Heart left ventricle (tissue), 16 donors: ENCODE data around the gene CALM1. TPM values are rescaled to one million over a fixed set of nuclear protein-coding genes. Genes with fewer than 3 reads are reported as not detected.

ENCODE experiments used
- ATAC-seq, 4 donors: fragments of 200-7000 bp; cut with Tn5 transposase; one replicate each; pipeline ENCODE4 v1.9.1; 2020 to 2022; ENCODE audit warnings: moderate library complexity in 4 of 4, mild to moderate bottlenecking in 3 of 4, moderate number of reproducible peaks in 1 of 4
- DNase-seq, 5 donors: peaks; one replicate each; pipeline ENCODE4 v3.0.0-alpha.2; 2020
- H3K27ac ChIP-seq, 12 donors: fragments of 200-600 bp; sonication (generic) in 4 of 12; one replicate each; pipeline versions ENCODE4 v1.5.0 to v1.8.0; 2016 to 2022; ENCODE audit warnings: mild to moderate bottlenecking in 2 of 12
- H3K27me3 ChIP-seq, 9 donors: fragments of 200-600 bp; sonication (generic) in 2 of 9; one replicate each; pipeline versions ENCODE4 v1.5.1 to v1.8.0; 2016 to 2022; ENCODE audit warnings: mild to moderate bottlenecking in 3 of 9
- H3K36me3 ChIP-seq, 9 donors: fragments of 200-600 bp; sonication (generic) in 2 of 9; one replicate each; pipeline versions ENCODE4 v1.5.0 to v1.8.0; 2018 to 2022; ENCODE audit warnings: mild to moderate bottlenecking in 2 of 9
- H3K4me1 ChIP-seq, 12 donors: fragments of 200-600 bp; sonication (generic) in 4 of 12; one replicate each; pipeline versions ENCODE4 v1.5.0 to v1.8.0; 2016 to 2022; ENCODE audit warnings: mild to moderate bottlenecking in 3 of 12
- H3K4me3 ChIP-seq, 12 donors: fragments of 200-600 bp; sonication (generic) in 4 of 12; one replicate each; pipeline versions ENCODE4 v1.5.0 to v1.8.0; 2017 to 2022; ENCODE audit warnings: mild to moderate bottlenecking in 9 of 12, moderate library complexity in 4 of 12
- H3K9me3 ChIP-seq, 12 donors: fragments of 200-600 bp; sonication (generic) in 4 of 12; one replicate each; pipeline versions ENCODE4 v1.5.0 to v1.8.0; 2016 to 2022; ENCODE audit warnings: mild to moderate bottlenecking in 1 of 12
- CTCF ChIP-seq, 12 donors: fragments of 200-600 bp; sonication (generic) in 4 of 12; IDR thresholded peaks; one replicate each; pipeline versions ENCODE4 v1.5.0 to v1.8.0; 2018 to 2022; ENCODE audit warnings: antibody characterized with exemption in 12 of 12, mild to moderate bottlenecking in 5 of 12
- POLR2A ChIP-seq, 2 donors: fragments of 450-650 bp; IDR thresholded peaks; one replicate each; pipeline ENCODE4 v1.6.1; 2017; ENCODE audit warnings: antibody characterized with exemption in 2 of 2, mild to moderate bottlenecking in 2 of 2, moderate library complexity in 2 of 2
- WGBS, 4 donors: extraction: QIAGEN DNeasy Blood & Tissue Kit in 2 of 4; methylation state at CpG; one replicate each; pipeline versions ENCODE4 v1.1.5 to v1.1.7; 2013 to 2018; 5-methylcytosine and 5-hydroxymethylcytosine counted together
- intact Hi-C, 10 donors: fragments of 100-400 bp; cut with DNase I; formaldehyde crosslinking; loops; one replicate each; pipeline versions ENCODE4 v1.11.1 to v1.14.2; 2022
- long read RNA-seq, 3 donors: library from polyadenylated mRNA; unstranded; transcript quantifications; one replicate each; pipeline ENCODE4 v2.0.0, GENCODE V29; 2020 to 2021
- polyA plus RNA-seq, 2 donors: library from polyadenylated mRNA; stranded (reverse); fragments of 200-250 nt; gene quantifications; one replicate each; pipeline ENCODE4 v1.2.3, GENCODE V29; 2013
- total RNA-seq, 9 donors: library from RNA; depleted of rRNA in 2 of 9; stranded (reverse); fragments of >200 nt in 2 of 9; fragmentation: NEBNext Ultra II Directional in 3 of 9; extraction: Animal tissue kit (Norgen Biotek cat#: 25700) in 3 of 9; gene quantifications; one replicate each; pipeline versions ENCODE4 v1.1.0 to v1.2.4, GENCODE V29; 2016 to 2023
- donor health status: ischemic (EF 13 %, LVEDD 7.1; RV severe dilation, severe dysfunction).
- donor health status: healthy with polysubstance abuse.
- donor health status: DM: no; HTN: yes; CAD: no.
- donor health status: DM: no; HTN: no; CAD: no.
- donor health status: ischemic (EF 25% LVEDD 6.9; RV normal size, moderate dysfunction).
- donor health status: ischemic (EF 25% LVEDD 5.7; RV mildly dilated, moderate dysfunction).
- donor health status: healthy.
- donor health status: DM: yes; HTN: yes; CAD: no.
- donor health status: ischemic (EF 35%, LVEDD 5.7; RV mildly dilated, moderate dysfunction).
- donor health status: nonischemic (EF 11% LVEDD 7.7; RV severe dilation, severe dysfunction).
- donor health status: DM: yes; HTN: yes; CAD: no.
- donor health status: PGD.
- donor health status: ischemic (EF 29% LVEDD 5.4; RV normal size, mild dysfunction).
- donor health status: nonischemic (EF 23%, LVEDD 6.1; RV moderate dilation, normal function).

CALM1 gene
- 100 to 1,000 TPM; 397 to 784 (median 503) TPM for total RNA-seq
- 100 to 1,000 TPM; 307 to 388 TPM for polyA plus RNA-seq
- long read RNA-seq, donor 1, full-length matches to known transcripts, result 509 of 642 reads
- long read RNA-seq, donor 1, partial matches to known transcripts, result 10 of 642 reads
- long read RNA-seq, donor 1, other reads (novel, unspliced or antisense), result 123 of 642 reads
- long read RNA-seq, donor 2, full-length matches to known transcripts, result 1,841 of 2,157 reads
- long read RNA-seq, donor 2, partial matches to known transcripts, result 6 of 2,157 reads
- long read RNA-seq, donor 2, other reads (novel, unspliced or antisense), result 310 of 2,157 reads
- long read RNA-seq, donor 3, full-length matches to known transcripts, result 677 of 815 reads
- long read RNA-seq, donor 3, partial matches to known transcripts, result 19 of 815 reads
- long read RNA-seq, donor 3, other reads (novel, unspliced or antisense), result 119 of 815 reads

DNA sequence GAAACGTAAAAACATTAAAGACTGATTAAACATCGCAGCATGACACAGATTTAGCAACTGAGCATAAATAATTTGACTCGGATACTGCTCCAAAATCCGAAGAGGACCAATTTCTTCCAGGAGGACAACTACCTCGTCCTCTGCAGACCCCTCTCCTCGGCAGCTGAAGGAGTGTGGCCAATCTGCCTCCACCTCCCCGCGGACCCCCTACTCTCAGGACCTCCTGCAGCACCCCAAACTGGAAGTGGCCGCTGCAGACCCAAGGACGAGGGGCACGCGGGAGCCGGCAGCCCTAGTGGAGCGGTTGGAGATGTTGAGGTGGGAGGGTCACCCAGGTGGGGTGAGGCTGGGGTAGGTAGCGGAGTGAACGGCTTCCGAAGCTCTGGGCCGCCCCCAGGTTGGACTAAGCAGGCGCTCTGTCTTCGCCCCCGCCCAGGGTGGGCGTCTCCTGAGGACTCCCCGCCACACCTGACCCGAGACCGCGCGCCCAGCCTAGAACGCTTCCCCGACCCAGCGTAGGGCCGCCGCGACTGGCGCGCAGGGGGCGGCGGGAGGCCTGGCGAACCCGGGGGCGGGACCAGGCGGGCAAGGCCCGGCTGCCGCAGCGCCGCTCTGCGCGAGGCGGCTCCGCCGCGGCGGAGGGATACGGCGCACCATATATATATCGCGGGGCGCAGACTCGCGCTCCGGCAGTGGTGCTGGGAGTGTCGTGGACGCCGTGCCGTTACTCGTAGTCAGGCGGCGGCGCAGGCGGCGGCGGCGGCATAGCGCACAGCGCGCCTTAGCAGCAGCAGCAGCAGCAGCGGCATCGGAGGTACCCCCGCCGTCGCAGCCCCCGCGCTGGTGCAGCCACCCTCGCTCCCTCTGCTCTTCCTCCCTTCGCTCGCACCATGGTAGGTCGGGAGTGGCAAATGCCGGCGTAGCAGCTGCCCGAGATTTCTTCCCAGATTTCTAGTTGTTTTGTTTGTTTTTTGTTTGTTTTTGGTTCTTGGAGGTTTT is at the start of gene CALM1:
TSS of gene CALM1 (plus strand) at position 689 of the 999 bp plus-strand sequence. CDS start at position 891, 202 bp downstream.
- Histone ChIP-seq H3K27ac (peak within 1 kb of the TSS; percentile 81 to 97 (median 93)), H3K4me3 (peak within 1 kb of the TSS; percentile 68 to 100 (median 98)), H3K9me3 (no peaks in the 10 kb centered on the region), H3K27me3 (no peaks in the 10 kb centered on the region), H3K4me1 (peaks cover 10 to 39% (median 32%) of the 10 kb centered on the region in 12 donors), H3K36me3 (peaks cover 0 to 18% (median 16%) of the 10 kb centered on the region in 9 donors)
- peak; percentile 93 to 98 (median 96) for DNase-seq
- TF ChIP-seq CTCF (IDR thresholded peaks at IDR 0.05) (peak in 2 of 12 donors; percentile 3 to 13), POLR2A (IDR thresholded peaks at IDR 0.05) (peak; percentile 67 to 99)
- intact Hi-C loops, result loop anchor here in 9 of 10 donors (1.0 to 10.0 kb wide), 15 partner anchors 13 to 666 kb away; partner anchors contain the start of genes NRDE2 (in 4 of the 9) and RPS6KA5 (in 1 of the 9)
- 1 to 4% (median 2%) methylated on average over 25 to 89 of the region's 89 CpGs for WGBS, 4 donors
- peak; percentile 65 to 87 (median 80) for ATAC-seq

- intact Hi-C loops, result no loop called here
- no peaks in the 10 kb centered on the region for H3K36me3 ChIP-seq
- H3K4me3 ChIP-seq, result no peak overlapping the region
- no peak for TF ChIP-seq POLR2A (IDR thresholded peaks at IDR 0.05)
- no peak for TF ChIP-seq CTCF (IDR thresholded peaks at IDR 0.05)
- no peaks in the 10 kb centered on the region for H3K9me3 ChIP-seq
- no peaks in the 10 kb centered on the region for H3K4me1 ChIP-seq
- no peaks in the 10 kb centered on the region for H3K27me3 ChIP-seq
- H3K27ac ChIP-seq, result no peak overlapping the region
- ATAC-seq (no peak), DNase-seq (no peak)
- 90 to 96% (median 95%) methylated on average over 2 of the region's 2 CpGs for WGBS, 4 donors
Observed at GRCh38 chr14:90348270-90348669, 48.6 kb upstream of the CALM1 start.

- Histone ChIP-seq H3K4me3 (no peak overlapping the region), H3K27me3 (no peaks in the 10 kb centered on the region), H3K4me1 (no peaks in the 10 kb centered on the region), H3K36me3 (no peaks in the 10 kb centered on the region), H3K27ac (no peak overlapping the region), H3K9me3 (no peaks in the 10 kb centered on the region)
- 47 to 64% (median 54%) methylated on average over 4 of the region's 4 CpGs for WGBS, 4 donors
- intact Hi-C loops, result no loop called here
- DNase-seq (no peak), ATAC-seq (no peak)
- no peak for TF ChIP-seq CTCF (IDR thresholded peaks at IDR 0.05)
- no peak for TF ChIP-seq POLR2A (IDR thresholded peaks at IDR 0.05)
Observed at GRCh38 chr14:90349739-90350138, 47.1 kb upstream of the CALM1 start.
